Keratinocyte (primary cell): Measurements from ENCODE around the gene VIPR1.

Experiments used
- EZH2 ChIP-seq: IDR thresholded peaks from one replicate; pipeline ENCODE4 v1.6.1; 2012; ENCODE audit warnings: inconsistent platforms, mild to moderate bottlenecking, low read length, moderate library complexity
- TF ChIP-seq, protein P1 (sequence below), 3 experiments: IDR thresholded peaks in 1 of 3; conservative IDR thresholded peaks in 1 of 3; optimal IDR thresholded peaks in 1 of 3; 2 replicates in 2 of 3; 3 replicates in 1 of 3; pipeline versions ENCODE3 to v1.5.1; 2011; ENCODE audit warnings: low read length in 3 of 3, mild to moderate bottlenecking in 3 of 3, moderate library complexity in 2 of 3, control low read depth in 1 of 3, inconsistent platforms in 1 of 3; ENCODE audit not compliant: insufficient read depth in 2 of 3; ENCODE audit errors: extremely low read depth in 1 of 3

DNA sequence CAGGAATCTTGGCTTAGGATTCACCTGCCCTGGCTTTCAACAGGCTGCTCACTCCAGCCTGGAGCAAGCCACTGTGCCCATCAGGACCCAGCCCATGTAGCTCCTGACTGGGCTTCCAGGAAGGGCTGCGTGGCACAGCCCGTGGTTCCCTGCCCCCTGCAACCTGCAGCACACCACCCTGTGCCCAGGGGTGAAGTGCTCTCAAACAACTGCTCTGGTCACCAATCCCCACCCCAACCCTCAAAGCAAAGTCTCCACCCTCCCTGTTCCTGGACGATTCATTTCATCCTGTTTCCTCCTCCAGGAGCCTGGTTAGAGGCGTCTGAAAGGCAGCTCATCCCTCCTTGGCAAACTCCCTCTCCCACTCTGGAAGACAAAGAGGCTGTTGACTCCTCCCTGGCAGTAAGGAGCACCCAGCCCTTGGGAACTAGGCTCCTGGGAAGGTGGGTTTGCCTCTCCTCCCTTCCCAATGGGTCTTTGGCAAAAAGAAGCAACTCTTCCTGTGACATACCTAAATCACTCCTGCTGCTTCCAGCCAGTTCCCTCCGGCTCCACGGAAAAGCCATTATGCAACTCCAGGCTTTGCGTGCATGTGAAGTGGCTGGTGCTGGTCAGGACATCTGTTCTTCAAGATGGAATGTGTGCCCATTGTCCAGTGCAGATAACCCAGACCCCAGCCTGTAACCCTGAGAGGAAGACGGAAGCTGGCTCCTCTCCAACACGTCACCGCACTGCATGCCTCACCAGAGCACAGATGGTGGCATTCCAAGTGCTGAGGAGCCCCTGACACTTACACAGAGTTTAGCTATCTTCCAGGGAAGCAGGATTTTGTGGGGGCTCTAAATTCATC, 29.1 kb upstream of the VIPR1 start:
- TF ChIP-seq, protein P1, sequence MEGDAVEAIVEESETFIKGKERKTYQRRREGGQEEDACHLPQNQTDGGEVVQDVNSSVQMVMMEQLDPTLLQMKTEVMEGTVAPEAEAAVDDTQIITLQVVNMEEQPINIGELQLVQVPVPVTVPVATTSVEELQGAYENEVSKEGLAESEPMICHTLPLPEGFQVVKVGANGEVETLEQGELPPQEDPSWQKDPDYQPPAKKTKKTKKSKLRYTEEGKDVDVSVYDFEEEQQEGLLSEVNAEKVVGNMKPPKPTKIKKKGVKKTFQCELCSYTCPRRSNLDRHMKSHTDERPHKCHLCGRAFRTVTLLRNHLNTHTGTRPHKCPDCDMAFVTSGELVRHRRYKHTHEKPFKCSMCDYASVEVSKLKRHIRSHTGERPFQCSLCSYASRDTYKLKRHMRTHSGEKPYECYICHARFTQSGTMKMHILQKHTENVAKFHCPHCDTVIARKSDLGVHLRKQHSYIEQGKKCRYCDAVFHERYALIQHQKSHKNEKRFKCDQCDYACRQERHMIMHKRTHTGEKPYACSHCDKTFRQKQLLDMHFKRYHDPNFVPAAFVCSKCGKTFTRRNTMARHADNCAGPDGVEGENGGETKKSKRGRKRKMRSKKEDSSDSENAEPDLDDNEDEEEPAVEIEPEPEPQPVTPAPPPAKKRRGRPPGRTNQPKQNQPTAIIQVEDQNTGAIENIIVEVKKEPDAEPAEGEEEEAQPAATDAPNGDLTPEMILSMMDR (optimal IDR thresholded peaks at IDR 0.05 in 1 of 3, IDR thresholded peaks at IDR 0.05 in 1 of 3, conservative IDR thresholded peaks at IDR 0.05 in 1 of 3; ENCODE audit: extremely low read depth in 1 of 3, insufficient read depth in 2 of 3, low read length in 3 of 3) = no peak
- no peak for TF ChIP-seq EZH2
